K562 (cell line): ENCODE results near the gene AGFG2. TPM values are rescaled to one million over a fixed set of nuclear protein-coding genes. Genes with fewer than 3 reads are reported as not detected.

Source experiments
- ELF1 ChIP-seq: fragments of 200-800 bp; sonication (Bioruptor generic); IDR thresholded peaks from 2 replicates; pipeline ENCODE4 v1.6.1; 2016; ENCODE audit warnings: missing genetic modification characterization, missing compliant biosample characterization
- ELF4 ChIP-seq: fragments of 450-650 bp; formaldehyde crosslinking; IDR thresholded peaks from 2 replicates; pipeline ENCODE4 v1.4.0; 2022; ENCODE audit warnings: missing genetic modification characterization
- FOSL1 ChIP-seq: fragments of 200-800 bp; sonication (Bioruptor generic); conservative IDR thresholded peaks from 2 replicates; pipeline ENCODE4 v1.6.1; 2016; ENCODE audit warnings: missing genetic modification characterization, missing compliant biosample characterization
- JUN ChIP-seq, 2 experiments: sonication (generic) in 1 of 2; formaldehyde crosslinking in 1 of 2; IDR thresholded peaks; 2 replicates each; pipeline versions ENCODE4 v1.6.1 to v1.8.0; 2012 to 2022; ENCODE audit warnings: borderline replicate concordance in 2 of 2, mild to moderate bottlenecking in 2 of 2, improper control_type of control experiment in 1 of 2, low read depth in 1 of 2, low read length in 1 of 2, missing genetic modification reagents in 1 of 2
- L3MBTL2 ChIP-seq: fragments of 450-650 bp; IDR thresholded peaks from 2 replicates; pipeline ENCODE4 v1.6.1; 2016; ENCODE audit warnings: mild to moderate bottlenecking, moderate library complexity
- MCM7 ChIP-seq, 2 experiments: fragments of 450-650 bp; IDR thresholded peaks; 2 replicates each; pipeline ENCODE4 v1.6.1; 2016 to 2018
- PREB ChIP-seq: sonication (generic); formaldehyde crosslinking; IDR thresholded peaks from 2 replicates; pipeline ENCODE4 v1.8.1; 2023; ENCODE audit warnings: mild to moderate bottlenecking, missing genetic modification reagents
- RAD51 ChIP-seq: fragments of 450-650 bp; IDR thresholded peaks from 2 replicates; pipeline ENCODE4 v1.7.1; 2016; ENCODE audit warnings: low read depth, mild to moderate bottlenecking, borderline replicate concordance
- SMARCE1 ChIP-seq: fragments of 450-650 bp; IDR thresholded peaks from 2 replicates; pipeline ENCODE4 v1.7.1; 2016; ENCODE audit warnings: mild to moderate bottlenecking
- TBL1XR1 ChIP-seq, 2 experiments: IDR thresholded peaks; 2 replicates each; pipeline ENCODE4 v1.6.1; 2012; ENCODE audit warnings: improper control_type of control experiment in 2 of 2, low read length in 2 of 2, mild to moderate bottlenecking in 1 of 2
- ZBTB7A ChIP-seq: IDR thresholded peaks from 2 replicates; pipeline ENCODE4 v1.6.1; 2011; ENCODE audit warnings: low read depth, mild to moderate bottlenecking, low read length, moderate library complexity, borderline replicate concordance; ENCODE audit not compliant: control insufficient read depth
- ZEB2 ChIP-seq: fragments of 450-650 bp; IDR thresholded peaks from 2 replicates; pipeline ENCODE4 v1.6.1; 2016
- ZFX ChIP-seq: sonication (generic); formaldehyde crosslinking; IDR thresholded peaks from 2 replicates; pipeline ENCODE4 v1.8.0; 2022; ENCODE audit warnings: mild to moderate bottlenecking, missing genetic modification reagents, moderate library complexity
- ZNF280B ChIP-seq: fragments of 250-450 bp; sonication (Bioruptor Pico); IDR thresholded peaks from 2 replicates; pipeline ENCODE4 v1.5.1; 2021; ENCODE audit warnings: mild to moderate bottlenecking
- polyA plus RNA-seq, 8 experiments: library from polyadenylated mRNA; depleted of rRNA in 4 of 8; stranded (reverse) in 5 of 8; unstranded in 3 of 8; fragments of >200 nt; fragmentation: Nextera tagmentation in 2 of 8; fragmentation: Illumina TruSeq in 1 of 8; extraction: Ambion mirVana in 2 of 8; extraction: Trizol in 1 of 8; gene quantifications; 2 replicates each; pipeline versions ENCODE4 v1.2.1 to v1.2.3, GENCODE V29; 2011 to 2014; ENCODE audit warnings: inconsistent platforms in 1 of 8, missing spikeins in 1 of 8
- total RNA-seq, 7 experiments: library from RNA; depleted of rRNA in 6 of 7; stranded (reverse); fragments of >200 nt in 6 of 7; fragmentation: Illumina TruSeq in 2 of 7; extraction: Trizol in 2 of 7; gene quantifications; 2 replicates each; pipeline versions ENCODE4 v1.2.1 to v1.2.3, GENCODE V29; 2011 to 2021; ENCODE audit warnings: low replicate concordance in 1 of 7
- TF ChIP-seq, protein P1 (sequence below), 2 experiments: fragments of 450-650 bp in 1 of 2; sonication (generic) in 1 of 2; formaldehyde crosslinking in 1 of 2; IDR thresholded peaks in 1 of 2; conservative IDR thresholded peaks in 1 of 2; 2 replicates each; pipeline versions ENCODE4 v1.6.1 to v1.8.1; 2016 to 2023; ENCODE audit warnings: mild to moderate bottlenecking in 2 of 2, moderate library complexity in 2 of 2, inconsistent platforms in 1 of 2, missing genetic modification reagents in 1 of 2
- TF ChIP-seq, protein P2 (sequence below): fragments of 450-650 bp; IDR thresholded peaks from one replicate; pipeline ENCODE4 v1.6.1; 2018; ENCODE audit warnings: mild to moderate bottlenecking, moderate library complexity; ENCODE audit not compliant: partially characterized antibody
- TF ChIP-seq, protein P3 (sequence below): fragments of 450-650 bp; formaldehyde crosslinking; IDR thresholded peaks from 2 replicates; pipeline ENCODE4 v1.4.0; 2020; ENCODE audit warnings: mild to moderate bottlenecking, mixed read lengths

AGFG2 gene
- total and polyA plus RNA-seq, 9 of the 15 experiments (the other 6 are each of a cell fraction or from before 2014, with no cell fraction given), result 0.31 to 23.1 (median 6.5) TPM

- TF ChIP-seq, protein P1, sequence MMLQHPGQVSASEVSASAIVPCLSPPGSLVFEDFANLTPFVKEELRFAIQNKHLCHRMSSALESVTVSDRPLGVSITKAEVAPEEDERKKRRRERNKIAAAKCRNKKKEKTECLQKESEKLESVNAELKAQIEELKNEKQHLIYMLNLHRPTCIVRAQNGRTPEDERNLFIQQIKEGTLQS (IDR thresholded peaks at IDR 0.05), result peak; percentile 88
- TF ChIP-seq, protein P1 (CRISPR knock-in tag; conservative IDR thresholded peaks at IDR 0.05), result no peak; the same call in 1 of the 2 replicates
- TF ChIP-seq ELF4 (CRISPR knock-in tag) (no peak), ZBTB7A (peak; percentile 77), JUN (IDR thresholded peaks at IDR 0.05; ENCODE audit: borderline replicate concordance, low read depth, low read length) (peak; percentile 77), JUN (CRISPR knock-in tag; IDR thresholded peaks at IDR 0.05; ENCODE audit: borderline replicate concordance) (no peak), L3MBTL2 (peak; percentile 27; the same call in 1 of the 2 replicates), ELF1 (tag) (peak; percentile 41; the same call in 1 of the 2 replicates), RAD51 (peak; percentile 28; the same call in 1 of the 2 replicates), ZNF280B (no peak), TBL1XR1 (IDR thresholded peaks at IDR 0.05; ENCODE audit: low read length in 2 of 2) (0 out of 4 replicates have a peak, but pooled peaks of 1 of the 2 experiments have one; percentile 11), PREB (CRISPR knock-in tag) (no peak), MCM7 (IDR thresholded peaks at IDR 0.05) (no peak), ZEB2 (0 out of 2 replicates have a peak, but pooled peaks have one; percentile 33), SMARCE1 (0 out of 2 replicates have a peak, but pooled peaks have one; percentile 47), ZFX (peak; percentile 33; the same call in 1 of the 2 replicates), FOSL1 (tag) (peak; percentile 87)
- TF ChIP-seq, protein P2, sequence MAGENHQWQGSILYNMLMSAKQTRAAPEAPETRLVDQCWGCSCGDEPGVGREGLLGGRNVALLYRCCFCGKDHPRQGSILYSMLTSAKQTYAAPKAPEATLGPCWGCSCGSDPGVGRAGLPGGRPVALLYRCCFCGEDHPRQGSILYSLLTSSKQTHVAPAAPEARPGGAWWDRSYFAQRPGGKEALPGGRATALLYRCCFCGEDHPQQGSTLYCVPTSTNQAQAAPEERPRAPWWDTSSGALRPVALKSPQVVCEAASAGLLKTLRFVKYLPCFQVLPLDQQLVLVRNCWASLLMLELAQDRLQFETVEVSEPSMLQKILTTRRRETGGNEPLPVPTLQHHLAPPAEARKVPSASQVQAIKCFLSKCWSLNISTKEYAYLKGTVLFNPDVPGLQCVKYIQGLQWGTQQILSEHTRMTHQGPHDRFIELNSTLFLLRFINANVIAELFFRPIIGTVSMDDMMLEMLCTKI, result no peak
- TF ChIP-seq, protein P3, sequence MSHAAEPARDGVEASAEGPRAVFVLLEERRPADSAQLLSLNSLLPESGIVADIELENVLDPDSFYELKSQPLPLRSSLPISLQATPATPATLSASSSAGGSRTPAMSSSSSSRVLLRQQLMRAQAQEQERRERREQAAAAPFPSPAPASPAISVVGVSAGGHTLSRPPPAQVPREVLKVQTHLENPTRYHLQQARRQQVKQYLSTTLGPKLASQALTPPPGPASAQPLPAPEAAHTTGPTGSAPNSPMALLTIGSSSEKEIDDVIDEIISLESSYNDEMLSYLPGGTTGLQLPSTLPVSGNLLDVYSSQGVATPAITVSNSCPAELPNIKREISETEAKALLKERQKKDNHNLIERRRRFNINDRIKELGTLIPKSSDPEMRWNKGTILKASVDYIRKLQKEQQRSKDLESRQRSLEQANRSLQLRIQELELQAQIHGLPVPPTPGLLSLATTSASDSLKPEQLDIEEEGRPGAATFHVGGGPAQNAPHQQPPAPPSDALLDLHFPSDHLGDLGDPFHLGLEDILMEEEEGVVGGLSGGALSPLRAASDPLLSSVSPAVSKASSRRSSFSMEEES (CRISPR knock-in tag), result no peak
Measured at GRCh38 chr7:100545360-100546128, 6.5 kb downstream of the AGFG2 start (continued).
